Activated CD8-positive, alpha-beta memory T cell treated with anti-CD3 and anti-CD28 coated beads for 36 hours (primary cell): ENCODE measurements around the gene ORC6. TPM values are rescaled to one million over a fixed set of nuclear protein-coding genes. Genes with fewer than 3 reads are reported as not detected.
"Not testable (repeated sequence)": the region's sequence is repeated elsewhere in the genome, so short reads cannot be mapped to it uniquely, and the experiment has no call there.

Source experiments
- CTCF ChIA-PET: fragments of 350-600 bp; sonication (Branson Sonifier 250); formaldehyde crosslinking; loops from one replicate; lab custom pipeline; 2021; ENCODE audit warnings: antibody characterized with exemption; lab: Charles Lee
- POLR2A ChIA-PET: fragments of 350-600 bp; sonication (Branson Sonifier 250); formaldehyde crosslinking; loops from one replicate; lab custom pipeline; 2021; ENCODE audit warnings: antibody characterized with exemption; lab: Charles Lee
- total RNA-seq, 2 experiments: library from RNA; stranded (reverse); gene quantifications; one replicate each; pipeline ENCODE4 v1.2.3, GENCODE V29; 2021

ORC6 gene
- 10 to 100 TPM; 53.0 to 54.6 TPM for total RNA-seq

DNA sequence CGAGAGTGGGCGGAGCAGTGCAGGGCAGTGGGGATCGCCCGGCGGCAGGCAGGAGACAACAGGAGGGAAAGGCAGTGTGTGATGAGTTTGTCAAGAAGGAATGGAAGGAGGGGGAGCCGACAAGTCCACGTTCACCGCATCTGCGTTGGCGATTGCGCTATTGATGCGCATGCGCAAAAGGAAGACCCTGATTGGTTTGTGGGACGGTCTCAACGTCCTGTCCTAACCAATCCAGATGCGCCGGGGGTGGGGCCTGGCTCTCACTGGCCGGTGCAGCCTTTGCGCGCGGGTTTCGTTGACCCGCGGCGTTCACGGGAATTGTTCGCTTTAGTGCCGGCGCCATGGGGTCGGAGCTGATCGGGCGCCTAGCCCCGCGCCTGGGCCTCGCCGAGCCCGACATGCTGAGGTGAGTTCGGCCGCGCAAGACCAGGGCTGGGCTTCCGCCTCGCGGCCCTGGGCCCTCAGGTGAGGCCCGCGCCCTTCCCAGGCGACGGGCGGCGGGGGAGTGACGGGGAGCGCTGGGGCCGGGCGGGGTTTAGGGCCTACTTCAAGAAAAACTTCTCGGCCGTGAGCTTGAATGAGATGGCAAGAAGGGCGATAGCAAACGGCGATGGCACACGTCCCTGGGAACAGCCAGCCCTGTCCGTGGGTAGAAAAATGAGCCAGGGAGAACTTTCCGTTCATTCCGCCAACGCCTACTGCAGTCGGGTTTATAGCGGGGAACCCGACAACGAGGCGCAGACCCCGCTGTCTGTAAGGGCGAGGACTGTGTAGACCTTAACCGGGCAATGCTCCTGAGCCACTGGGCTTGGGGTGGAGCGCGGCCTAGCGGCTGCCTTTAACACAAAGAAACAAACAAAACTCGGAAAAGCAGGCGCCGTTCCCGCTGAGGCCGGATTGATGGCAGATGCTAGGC, at the start of gene ORC6:
TSS of gene ORC6 (plus strand) at position 295 of the 916 bp plus-strand sequence. CDS start at position 342, 47 bp downstream.
- CTCF ChIA-PET: interaction anchor here (0.8 to 1.4 kb wide), 3 partner anchors 16 to 165 kb away, joined by 3 to 4 read pairs (median 3); no protein-coding TSS in a partner anchor
- POLR2A ChIA-PET: interaction anchor here (0.6 to 1.2 kb wide), 3 partner anchors 139 to 142 kb away, joined by 3 to 13 read pairs (median 3); partner anchors contain the start of gene C16orf87

GRCh38 chr16:46648656-46649055, 40.8 kb upstream of the ORC6 start:
- CTCF ChIA-PET: no interaction called here

GRCh38 chr16:46649588-46650253, 39.7 kb upstream of the ORC6 start:
- POLR2A ChIA-PET: no interaction called here
- CTCF ChIA-PET: no interaction called here

More at GRCh38 chr16:46648656-46649055, 40.8 kb upstream of the ORC6 start:
- POLR2A ChIA-PET: no interaction called here

- CTCF ChIA-PET: no interaction called here
Measured at GRCh38 chr16:46650254-46650623, 39.2 kb upstream of the ORC6 start.

GRCh38 chr16:46651305-46651704, 38.2 kb upstream of the ORC6 start:
- POLR2A ChIA-PET: no interaction called here
- CTCF ChIA-PET: interaction anchor here (0.6 kb wide), 1 partner anchor 371 kb away, joined by 3 read pairs; no protein-coding TSS in a partner anchor

More at GRCh38 chr16:46650254-46650623, 39.2 kb upstream of the ORC6 start:
- POLR2A ChIA-PET: no interaction called here

DNA sequence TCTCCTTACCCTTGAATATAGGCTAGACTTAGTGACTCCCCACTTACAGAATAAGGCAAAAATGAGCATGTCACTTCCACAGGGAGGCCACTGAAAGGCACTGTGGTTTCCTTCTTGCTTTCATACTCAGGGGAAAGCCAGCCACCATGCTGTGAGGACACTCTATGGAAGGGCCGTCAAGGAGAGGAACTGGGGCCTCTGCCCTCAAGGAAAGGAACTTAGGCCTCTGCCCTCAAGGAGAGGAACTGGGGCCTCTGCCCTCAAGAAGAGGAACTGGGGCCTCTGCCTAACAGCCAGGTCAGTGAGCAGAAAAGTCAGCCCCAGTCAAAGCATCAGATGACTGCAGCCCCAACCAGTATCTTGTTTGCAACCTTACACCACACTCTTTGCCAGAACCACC, 30.5 kb upstream of the ORC6 start:
- ChIA-PET POLR2A (no interaction called here), CTCF (interaction anchor here (1.4 kb wide), 1 partner anchor 14 kb away, joined by 3 read pairs; no protein-coding TSS in a partner anchor)

DNA sequence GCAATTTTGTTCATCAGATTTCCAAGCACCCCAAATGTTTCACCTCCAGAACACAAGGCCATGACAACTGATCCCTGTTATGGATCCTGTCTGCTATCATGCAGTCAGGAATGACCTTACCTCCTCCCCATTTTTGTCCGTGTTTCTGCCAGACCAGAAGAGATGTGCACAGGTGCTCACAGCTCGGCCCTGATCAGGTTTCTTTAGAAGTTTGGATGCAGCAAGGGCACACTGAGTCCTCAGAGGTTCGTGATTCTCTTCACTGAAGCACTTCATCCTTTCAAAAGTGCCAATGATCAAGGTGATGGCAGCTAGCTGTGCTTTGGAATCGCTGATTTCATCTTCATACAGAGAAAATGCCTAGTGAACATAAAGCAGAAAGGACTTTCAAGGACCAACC, 27.3 kb upstream of the ORC6 start:
- ChIA-PET POLR2A (no interaction called here), CTCF (interaction anchor here (2.6 kb wide), 1 partner anchor 11 kb away, joined by 9 read pairs; no protein-coding TSS in a partner anchor)

- ChIA-PET POLR2A (no interaction called here), CTCF (interaction anchor here (0.7 to 2.1 kb wide), 12 partner anchors 11 to 237 kb away, joined by 3 to 9 read pairs (median 4); partner anchors contain the start of gene ORC6)
Measured at GRCh38 chr16:46673320-46674013, 16.0 kb upstream of the ORC6 start.

- CTCF ChIA-PET: not testable (repeated sequence)
- POLR2A ChIA-PET: interaction anchor here (0.6 kb wide), 1 partner anchor 65 kb away, joined by 5 read pairs; no protein-coding TSS in a partner anchor
Measured at GRCh38 chr16:46677943-46678342, 11.5 kb upstream of the ORC6 start.

- POLR2A ChIA-PET, CTCF ChIA-PET: not testable (repeated sequence)
Measured at GRCh38 chr16:46681867-46682266, 7.6 kb upstream of the ORC6 start.

- POLR2A ChIA-PET: interaction anchor here (0.6 kb wide), 1 partner anchor 13 kb away, joined by 4 read pairs; no protein-coding TSS in a partner anchor
- CTCF ChIA-PET: interaction anchor here (0.6 to 1.8 kb wide), 2 partner anchors 13 to 1560 kb away, joined by 3 to 6 read pairs; no protein-coding TSS in a partner anchor
Measured at GRCh38 chr16:46686815-46687473, 2.5 kb upstream of the ORC6 start.

DNA sequence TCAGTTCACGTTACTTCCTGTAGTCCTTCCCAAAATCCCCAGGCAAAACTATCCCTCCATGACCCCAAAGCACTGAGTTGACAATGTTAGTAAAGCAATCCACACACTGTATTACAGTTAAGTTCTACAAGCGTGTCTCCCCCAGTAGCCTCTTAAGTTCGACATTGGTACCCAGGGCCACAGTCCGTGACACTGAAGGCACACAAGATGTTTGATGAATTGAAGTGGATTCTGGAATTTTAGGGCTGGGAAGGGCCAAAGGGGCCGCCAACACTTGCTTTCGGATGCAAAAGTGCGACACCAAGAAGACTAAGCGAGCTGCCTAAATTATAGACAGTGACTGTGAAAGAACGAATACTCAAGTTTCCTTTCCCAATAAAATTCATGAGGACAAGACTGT, 2.0 kb upstream of the ORC6 start:
- CTCF ChIA-PET: interaction anchor here (1.8 kb wide), 1 partner anchor 14 kb away, joined by 6 read pairs; no protein-coding TSS in a partner anchor
- POLR2A ChIA-PET: no interaction called here

DNA sequence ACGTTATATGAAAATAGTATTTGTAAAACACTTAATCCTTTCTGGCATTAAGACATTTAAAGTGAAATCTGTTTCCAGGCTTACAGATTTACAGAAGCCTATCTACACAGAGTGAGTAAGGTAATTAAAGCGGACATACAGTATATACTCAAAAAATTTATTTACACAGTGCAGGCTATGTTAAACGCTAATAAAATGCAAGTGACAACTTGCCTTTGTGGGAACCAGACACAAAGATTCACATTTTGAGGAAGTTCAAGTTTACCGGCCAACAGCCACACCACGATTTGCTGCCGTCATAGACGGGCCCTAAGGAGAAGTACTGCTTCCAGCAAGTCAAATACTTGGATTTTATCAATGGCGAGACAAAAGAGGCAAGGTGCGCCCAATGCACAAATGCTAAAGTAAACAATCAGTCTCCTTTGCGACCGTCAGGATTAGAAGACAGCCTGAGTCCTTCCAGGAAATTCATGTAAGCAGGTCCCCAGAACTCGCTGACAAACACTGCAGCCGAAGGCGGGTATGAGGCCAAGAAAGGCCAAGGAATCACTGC, 1.3 kb upstream of the ORC6 start:
- ChIA-PET CTCF (no interaction called here), POLR2A (no interaction called here)

DNA sequence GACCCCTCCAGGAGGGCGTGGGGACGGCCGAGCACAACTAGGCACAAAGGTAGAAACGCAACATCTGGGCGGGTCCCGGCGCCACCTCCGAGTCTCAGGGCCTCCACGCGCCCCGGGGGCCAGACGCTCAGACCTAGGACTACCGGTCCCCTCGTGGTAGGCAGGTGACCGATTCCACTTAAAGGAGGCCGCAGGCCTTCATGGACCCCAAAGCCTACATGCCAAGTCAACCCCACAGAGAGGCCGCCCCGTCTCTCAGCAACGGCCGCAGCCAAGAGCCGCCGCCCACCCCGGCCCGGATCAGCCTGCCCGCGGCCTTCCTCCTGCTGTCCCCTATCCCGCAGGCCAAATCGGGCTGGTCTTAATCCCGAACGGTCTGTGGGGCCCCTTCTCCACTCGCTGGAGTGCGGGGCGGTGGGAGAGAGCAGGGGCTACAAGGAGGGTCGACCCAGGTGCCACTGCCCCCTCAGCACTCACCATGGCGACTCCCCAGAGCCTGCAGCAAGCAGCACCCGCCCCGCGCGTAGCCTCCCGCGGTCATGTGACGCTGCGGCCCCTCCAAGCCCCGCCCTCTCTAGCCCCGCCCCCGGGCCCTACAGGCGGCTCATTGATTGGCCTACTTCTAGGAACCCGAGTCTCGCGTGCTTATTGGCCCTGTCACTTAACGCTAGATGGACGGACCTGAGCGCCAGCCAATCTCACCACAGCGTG, 650 bp upstream of the ORC6 start, which contains the start of gene VPS35:
TSS of gene VPS35 (minus strand) at position 525 of the 711 bp plus-strand sequence. CDS start at position 480, 45 bp downstream.
- ChIA-PET CTCF (interaction anchor here (0.8 kb wide), 1 partner anchor 165 kb away, joined by 3 read pairs; no protein-coding TSS in a partner anchor), POLR2A (interaction anchor here (0.6 to 1.2 kb wide), 2 partner anchors 141 to 142 kb away, joined by 3 to 13 read pairs; partner anchors contain the start of gene C16orf87)

DNA sequence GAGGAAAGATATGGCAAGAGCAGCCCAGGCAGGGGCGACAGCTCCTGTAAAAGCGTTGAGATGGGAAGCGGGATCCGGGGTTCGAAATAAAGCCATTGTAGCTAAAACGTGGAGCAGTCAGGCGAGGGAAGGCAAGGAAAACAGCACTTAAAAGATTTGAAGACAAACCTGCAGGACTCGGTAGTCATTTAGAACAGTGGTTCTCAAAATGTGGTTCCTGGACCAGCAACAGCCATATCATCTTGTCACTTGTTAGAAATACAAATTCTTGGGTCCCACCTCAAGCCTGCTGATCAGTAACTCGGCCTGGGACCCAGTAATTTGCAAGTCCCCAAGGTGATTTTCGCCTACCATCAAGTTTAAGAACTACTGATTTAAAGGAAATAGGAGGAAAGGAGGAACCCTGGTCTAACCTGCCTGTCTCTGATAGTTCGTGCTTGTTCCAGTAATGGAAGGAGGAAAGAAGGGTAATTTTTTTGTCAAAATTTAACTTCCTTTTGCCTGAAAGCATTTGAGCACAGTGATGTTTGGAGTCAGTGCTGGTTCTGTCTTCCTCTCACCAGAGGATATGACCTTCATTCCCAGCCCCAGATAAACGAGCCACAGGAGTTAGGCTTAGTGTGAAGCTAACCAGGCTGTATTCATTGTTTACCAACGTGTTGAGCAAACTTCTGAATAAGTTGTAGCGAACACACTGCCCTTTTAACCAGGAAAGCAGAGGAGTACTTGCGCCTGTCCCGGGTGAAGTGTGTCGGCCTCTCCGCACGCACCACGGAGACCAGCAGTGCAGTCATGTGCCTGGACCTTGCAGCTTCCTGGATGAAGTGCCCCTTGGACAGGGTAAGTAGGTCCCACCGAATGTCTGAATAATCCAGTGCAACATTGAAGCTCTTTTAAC, 1.1 kb downstream of the ORC6 start:
- CTCF ChIA-PET: interaction anchor here (1.2 to 1.5 kb wide), 3 partner anchors 17 to 111 kb away, joined by 3 to 8 read pairs (median 4); no protein-coding TSS in a partner anchor
- POLR2A ChIA-PET: interaction anchor here (1.2 kb wide), 2 partner anchors 138 to 141 kb away, joined by 3 read pairs; partner anchors contain the start of gene C16orf87

GRCh38 chr16:46691726-46692125, 2.3 kb downstream of the ORC6 start:
- ChIA-PET POLR2A (no interaction called here), CTCF (interaction anchor here (1.5 kb wide), 1 partner anchor 18 kb away, joined by 8 read pairs; no protein-coding TSS in a partner anchor)
